ENCODE data around the gene EGFR.

The EGFR gene

GRCh38 chr7:55198634-55199392, 180.0 kb downstream of the EGFR start:
- no peak for DNase-seq

DNA sequence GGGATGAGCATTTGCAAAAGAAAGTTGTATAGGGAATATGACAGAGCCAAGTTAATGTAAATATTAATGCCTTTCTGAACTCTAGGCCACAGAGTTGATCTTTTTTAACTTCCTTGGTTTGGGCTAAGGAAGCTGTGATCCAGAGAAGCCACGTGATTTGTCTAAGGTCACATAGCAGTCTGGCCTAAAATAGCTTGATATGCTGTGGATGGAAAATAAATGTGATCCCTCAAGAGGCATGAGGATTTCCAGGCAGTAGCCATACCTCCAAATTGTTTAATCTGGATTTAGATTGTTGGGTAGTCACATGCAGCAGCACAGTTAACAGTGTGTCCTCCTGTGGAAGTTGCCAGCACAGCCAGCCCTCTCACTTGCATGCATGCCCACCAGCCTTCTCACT, 180.6 kb downstream of the EGFR start:
- no peak for DNase-seq

- DNase-seq: no peak
Observed at GRCh38 chr7:55200441-55200840, 181.6 kb downstream of the EGFR start.

DNA sequence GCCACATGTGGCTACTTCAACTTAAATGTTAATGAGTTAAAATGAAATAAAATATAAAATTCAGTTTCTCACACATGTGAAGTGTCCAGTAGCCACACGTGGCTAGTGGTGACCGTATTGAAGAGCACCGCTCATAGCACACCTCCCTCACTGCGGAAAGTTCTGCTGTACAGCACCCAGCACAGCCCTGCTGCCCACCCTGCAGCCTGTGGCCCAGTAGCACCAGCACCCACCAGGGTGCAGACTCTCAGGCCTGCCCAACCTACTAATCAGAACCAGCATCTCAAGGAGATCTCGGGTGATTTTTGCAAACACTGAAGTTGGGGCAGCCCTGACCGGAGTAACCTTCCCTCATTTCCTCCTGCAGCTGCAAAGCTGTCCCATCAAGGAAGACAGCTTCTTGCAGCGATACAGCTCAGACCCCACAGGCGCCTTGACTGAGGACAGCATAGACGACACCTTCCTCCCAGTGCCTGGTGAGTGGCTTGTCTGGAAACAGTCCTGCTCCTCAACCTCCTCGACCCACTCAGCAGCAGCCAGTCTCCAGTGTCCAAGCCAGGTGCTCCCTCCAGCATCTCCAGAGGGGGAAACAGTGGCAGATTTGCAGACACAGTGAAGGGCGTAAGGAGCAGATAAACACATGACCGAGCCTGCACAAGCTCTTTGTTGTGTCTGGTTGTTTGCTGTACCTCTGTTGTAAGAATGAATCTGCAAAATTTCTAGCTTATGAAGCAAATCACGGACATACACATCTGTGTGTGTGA, 183.5 kb downstream of the EGFR start:
- no peak for DNase-seq

- DNase-seq: no peak
Observed at GRCh38 chr7:55203300-55203699, 184.5 kb downstream of the EGFR start.

DNA sequence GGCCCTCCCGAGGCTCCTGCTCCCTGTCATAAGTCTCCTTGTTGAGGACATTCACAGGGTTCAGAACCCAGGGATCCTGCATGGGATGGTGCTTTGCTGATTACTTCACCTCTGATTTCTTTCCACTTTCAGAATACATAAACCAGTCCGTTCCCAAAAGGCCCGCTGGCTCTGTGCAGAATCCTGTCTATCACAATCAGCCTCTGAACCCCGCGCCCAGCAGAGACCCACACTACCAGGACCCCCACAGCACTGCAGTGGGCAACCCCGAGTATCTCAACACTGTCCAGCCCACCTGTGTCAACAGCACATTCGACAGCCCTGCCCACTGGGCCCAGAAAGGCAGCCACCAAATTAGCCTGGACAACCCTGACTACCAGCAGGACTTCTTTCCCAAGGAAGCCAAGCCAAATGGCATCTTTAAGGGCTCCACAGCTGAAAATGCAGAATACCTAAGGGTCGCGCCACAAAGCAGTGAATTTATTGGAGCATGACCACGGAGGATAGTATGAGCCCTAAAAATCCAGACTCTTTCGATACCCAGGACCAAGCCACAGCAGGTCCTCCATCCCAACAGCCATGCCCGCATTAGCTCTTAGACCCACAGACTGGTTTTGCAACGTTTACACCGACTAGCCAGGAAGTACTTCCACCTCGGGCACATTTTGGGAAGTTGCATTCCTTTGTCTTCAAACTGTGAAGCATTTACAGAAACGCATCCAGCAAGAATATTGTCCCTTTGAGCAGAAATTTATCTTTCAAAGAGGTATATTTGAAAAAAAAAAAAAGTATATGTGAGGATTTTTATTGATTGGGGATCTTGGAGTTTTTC, 186.5 kb downstream of the EGFR start:
- no peak for DNase-seq

- no peak for DNase-seq
Observed at GRCh38 chr7:55206235-55207029, 187.6 kb downstream of the EGFR start.

DNA sequence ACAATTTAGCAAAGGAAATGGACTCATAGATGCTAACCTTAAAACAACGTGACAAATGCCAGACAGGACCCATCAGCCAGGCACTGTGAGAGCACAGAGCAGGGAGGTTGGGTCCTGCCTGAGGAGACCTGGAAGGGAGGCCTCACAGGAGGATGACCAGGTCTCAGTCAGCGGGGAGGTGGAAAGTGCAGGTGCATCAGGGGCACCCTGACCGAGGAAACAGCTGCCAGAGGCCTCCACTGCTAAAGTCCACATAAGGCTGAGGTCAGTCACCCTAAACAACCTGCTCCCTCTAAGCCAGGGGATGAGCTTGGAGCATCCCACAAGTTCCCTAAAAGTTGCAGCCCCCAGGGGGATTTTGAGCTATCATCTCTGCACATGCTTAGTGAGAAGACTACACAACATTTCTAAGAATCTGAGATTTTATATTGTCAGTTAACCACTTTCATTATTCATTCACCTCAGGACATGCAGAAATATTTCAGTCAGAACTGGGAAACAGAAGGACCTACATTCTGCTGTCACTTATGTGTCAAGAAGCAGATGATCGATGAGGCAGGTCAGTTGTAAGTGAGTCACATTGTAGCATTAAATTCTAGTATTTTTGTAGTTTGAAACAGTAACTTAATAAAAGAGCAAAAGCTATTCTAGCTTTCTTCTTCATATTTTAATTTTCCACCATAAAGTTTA, 188.8 kb downstream of the EGFR start:
- DNase-seq: no peak

DNA sequence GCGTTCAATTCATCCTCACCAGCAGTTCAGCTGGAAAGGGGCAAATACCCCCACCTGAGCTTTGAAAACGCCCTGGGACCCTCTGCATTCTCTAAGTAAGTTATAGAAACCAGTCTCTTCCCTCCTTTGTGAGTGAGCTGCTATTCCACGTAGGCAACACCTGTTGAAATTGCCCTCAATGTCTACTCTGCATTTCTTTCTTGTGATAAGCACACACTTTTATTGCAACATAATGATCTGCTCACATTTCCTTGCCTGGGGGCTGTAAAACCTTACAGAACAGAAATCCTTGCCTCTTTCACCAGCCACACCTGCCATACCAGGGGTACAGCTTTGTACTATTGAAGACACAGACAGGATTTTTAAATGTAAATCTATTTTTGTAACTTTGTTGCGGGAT, 190.5 kb downstream of the EGFR start:
- no peak for DNase-seq

DNA sequence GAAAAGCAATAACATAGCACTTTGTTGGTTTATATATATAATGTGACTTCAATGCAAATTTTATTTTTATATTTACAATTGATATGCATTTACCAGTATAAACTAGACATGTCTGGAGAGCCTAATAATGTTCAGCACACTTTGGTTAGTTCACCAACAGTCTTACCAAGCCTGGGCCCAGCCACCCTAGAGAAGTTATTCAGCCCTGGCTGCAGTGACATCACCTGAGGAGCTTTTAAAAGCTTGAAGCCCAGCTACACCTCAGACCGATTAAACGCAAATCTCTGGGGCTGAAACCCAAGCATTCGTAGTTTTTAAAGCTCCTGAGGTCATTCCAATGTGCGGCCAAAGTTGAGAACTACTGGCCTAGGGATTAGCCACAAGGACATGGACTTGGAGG, 191.4 kb downstream of the EGFR start:
- DNase-seq: no peak

DNA sequence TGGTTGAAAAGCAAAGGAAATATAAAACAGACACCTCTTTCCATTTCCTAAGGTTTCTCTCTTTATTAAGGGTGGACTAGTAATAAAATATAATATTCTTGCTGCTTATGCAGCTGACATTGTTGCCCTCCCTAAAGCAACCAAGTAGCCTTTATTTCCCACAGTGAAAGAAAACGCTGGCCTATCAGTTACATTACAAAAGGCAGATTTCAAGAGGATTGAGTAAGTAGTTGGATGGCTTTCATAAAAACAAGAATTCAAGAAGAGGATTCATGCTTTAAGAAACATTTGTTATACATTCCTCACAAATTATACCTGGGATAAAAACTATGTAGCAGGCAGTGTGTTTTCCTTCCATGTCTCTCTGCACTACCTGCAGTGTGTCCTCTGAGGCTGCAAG, 191.9 kb downstream of the EGFR start:
- no peak for DNase-seq

GRCh38 chr7:55211726-55212125, 192.9 kb downstream of the EGFR start:
- DNase-seq: no peak

- DNase-seq: no peak
Observed at GRCh38 chr7:55212176-55212575, 193.4 kb downstream of the EGFR start.

DNA sequence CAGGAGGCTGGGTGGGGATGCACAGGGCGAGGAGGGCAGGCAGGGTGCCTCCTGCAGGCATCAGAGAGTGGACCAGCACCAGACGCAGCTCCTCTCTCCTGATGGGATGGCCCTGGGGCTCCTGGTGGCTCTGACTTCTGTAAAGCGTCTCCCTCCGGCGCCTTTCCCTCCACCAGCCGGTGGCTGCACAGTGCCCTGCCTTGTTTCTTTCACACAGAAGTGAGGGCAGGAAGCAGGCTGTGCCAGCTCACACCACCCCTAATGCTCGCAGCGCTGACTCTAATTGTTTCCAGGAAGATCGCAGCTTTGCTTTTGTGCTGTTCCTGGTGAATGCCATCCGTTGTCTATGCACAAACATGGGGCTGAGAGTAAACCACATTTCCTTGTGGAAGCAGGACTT, 194.0 kb downstream of the EGFR start:
- DNase-seq: no peak

GRCh38 chr7:55214707-55215106, 195.9 kb downstream of the EGFR start:
- DNase-seq: no peak

GRCh38 chr7:55223023-55223422, 204.2 kb downstream of the EGFR start:
- no peak for DNase-seq

DNA sequence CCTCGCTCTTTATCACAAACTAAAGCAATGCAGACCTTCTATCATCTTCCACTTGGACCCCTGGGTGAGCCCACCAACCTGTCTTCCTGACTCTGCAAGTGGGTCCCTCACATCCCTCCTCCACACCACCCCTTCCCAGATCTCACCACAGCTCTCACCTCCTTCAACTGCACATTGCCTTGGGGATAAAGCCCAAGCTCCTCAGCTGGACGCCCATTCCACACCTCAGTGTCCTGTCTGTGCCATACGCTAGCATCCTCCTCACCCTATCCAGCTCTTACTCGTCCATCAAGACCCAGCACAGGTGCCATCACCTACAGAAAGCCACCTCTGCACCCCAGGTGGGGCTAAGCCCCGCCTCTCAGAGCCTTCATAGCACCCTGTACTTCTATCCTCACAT, 205.3 kb downstream of the EGFR start:
- no peak for DNase-seq

- DNase-seq: no peak
Observed at GRCh38 chr7:55224810-55225209, 206.0 kb downstream of the EGFR start.

DNA sequence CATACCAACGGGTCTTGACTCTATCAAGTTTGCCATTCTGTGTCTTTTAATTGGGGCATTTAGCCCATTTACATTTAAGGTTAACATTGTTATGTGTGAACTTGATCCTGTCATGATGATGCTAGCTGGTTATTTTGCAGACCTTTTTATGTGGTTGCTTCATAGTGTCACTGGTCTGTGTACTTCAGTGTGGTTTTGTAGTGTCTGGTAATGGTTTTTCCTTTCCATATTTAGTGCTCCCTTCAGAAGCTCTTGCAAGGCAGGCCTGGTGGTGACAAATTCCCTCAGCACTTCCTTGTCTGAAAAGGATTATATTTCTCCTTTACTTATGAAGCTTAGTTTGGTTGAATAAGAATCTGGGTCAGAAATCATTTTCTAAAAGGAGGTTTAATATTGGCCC, 211.2 kb downstream of the EGFR start:
- DNase-seq: no peak

DNA sequence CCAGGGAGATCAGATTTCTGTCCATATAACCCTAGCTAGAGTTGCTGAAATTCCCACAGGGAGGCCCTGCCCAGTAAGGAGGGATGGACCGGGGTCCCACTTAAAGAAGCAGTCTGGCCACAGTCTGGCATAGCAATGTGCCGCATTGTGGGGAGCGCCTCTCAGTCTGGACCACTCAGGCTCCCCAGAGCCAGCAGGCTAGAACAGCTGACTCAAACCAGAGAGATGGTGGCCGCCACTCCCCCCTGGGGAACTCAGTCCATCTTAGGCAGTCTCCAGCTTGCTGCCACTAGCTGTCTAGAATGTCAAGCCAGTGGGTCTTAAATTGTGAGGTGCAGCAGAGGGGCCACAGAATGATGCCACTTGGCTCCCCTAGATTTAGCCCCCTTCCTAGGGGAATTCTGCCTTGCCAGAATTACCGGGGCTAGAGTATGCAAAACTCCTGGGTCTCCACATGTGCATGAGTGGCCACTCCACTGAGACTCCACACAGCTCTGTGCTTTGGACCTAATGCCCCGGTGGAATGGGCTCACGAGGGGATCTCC, 213.0 kb downstream of the EGFR start:
- DNase-seq: no peak

GRCh38 chr7:55233001-55233400, 214.2 kb downstream of the EGFR start:
- DNase-seq: no peak

GRCh38 chr7:55234408-55234807, 215.6 kb downstream of the EGFR start:
- no peak for DNase-seq
